ENCODE data around the gene DIRAS1.

Gene DIRAS1

GRCh38 chr19:2733930-2734588 is 12.9 kb upstream of the DIRAS1 start:
- TF ChIP-seq, protein P1, sequence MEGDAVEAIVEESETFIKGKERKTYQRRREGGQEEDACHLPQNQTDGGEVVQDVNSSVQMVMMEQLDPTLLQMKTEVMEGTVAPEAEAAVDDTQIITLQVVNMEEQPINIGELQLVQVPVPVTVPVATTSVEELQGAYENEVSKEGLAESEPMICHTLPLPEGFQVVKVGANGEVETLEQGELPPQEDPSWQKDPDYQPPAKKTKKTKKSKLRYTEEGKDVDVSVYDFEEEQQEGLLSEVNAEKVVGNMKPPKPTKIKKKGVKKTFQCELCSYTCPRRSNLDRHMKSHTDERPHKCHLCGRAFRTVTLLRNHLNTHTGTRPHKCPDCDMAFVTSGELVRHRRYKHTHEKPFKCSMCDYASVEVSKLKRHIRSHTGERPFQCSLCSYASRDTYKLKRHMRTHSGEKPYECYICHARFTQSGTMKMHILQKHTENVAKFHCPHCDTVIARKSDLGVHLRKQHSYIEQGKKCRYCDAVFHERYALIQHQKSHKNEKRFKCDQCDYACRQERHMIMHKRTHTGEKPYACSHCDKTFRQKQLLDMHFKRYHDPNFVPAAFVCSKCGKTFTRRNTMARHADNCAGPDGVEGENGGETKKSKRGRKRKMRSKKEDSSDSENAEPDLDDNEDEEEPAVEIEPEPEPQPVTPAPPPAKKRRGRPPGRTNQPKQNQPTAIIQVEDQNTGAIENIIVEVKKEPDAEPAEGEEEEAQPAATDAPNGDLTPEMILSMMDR (IDR thresholded peaks at IDR 0.05; ENCODE audit: insufficient read depth, low read depth, low read length, missing control alignments): no peak

GRCh38 chr19:2732883-2733282 is 11.7 kb upstream of the DIRAS1 start:
- no peak for DNase-seq (ENCODE audit: low read depth)
- no peak overlapping the region for H3K4me3 ChIP-seq (ENCODE audit: low read length)
- TF ChIP-seq, protein P1 (IDR thresholded peaks at IDR 0.05; ENCODE audit: insufficient read depth, low read depth, low read length, missing control alignments): no peak

More at GRCh38 chr19:2733930-2734588, 12.9 kb upstream of the DIRAS1 start:
- DNase-seq (ENCODE audit: low read depth): peak; percentile 82
- no peak overlapping the region for H3K4me3 ChIP-seq (ENCODE audit: low read length)

GRCh38 chr19:2732157-2732725 is 11.1 kb upstream of the DIRAS1 start:
- H3K4me3 ChIP-seq (ENCODE audit: low read length): no peak overlapping the region
- TF ChIP-seq, protein P1 (IDR thresholded peaks at IDR 0.05; ENCODE audit: insufficient read depth, low read depth, low read length, missing control alignments): no peak
- DNase-seq (ENCODE audit: low read depth): no peak

DNA sequence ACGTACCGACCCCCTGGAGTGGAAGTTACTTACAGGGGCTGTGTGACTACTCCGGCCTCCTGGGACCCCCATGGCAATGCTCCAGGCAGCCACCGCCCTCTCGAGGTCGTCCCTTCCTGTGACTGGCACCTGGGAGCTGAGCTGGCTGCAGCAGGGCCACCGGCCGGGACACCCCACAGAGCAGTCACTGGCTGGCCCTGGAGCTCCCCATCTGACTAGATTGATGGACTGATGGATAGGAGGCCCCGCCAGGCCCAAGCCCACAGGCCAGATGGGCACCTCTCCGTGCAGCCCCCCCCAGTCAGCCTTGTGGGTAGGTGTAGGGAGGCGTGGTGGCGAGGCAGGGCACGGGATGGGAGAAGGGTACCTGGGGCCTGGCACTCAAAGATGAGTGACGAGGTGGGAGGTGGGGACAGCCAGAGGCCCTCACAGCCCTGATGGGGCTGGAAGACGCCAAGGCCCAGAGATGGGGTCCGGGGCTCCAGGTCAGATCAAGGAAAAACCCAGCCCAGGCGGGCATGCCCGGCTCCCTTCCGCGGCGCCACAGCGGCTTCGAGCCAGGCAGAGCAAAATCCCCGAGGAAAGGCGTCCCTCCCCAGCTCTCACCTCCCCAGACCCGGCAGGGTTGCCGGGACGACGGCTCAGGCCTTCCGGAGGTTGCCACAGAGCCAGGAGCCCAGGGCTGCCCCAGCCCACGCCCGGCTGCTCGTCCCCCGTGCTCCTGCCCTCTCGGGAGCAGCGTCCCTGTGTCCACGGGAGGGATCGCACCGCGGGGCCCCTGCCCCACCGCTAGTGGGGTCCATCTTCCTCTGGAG is 10.2 kb upstream of the DIRAS1 start:
- DNase-seq (ENCODE audit: low read depth): no peak
- no peak overlapping the region for H3K4me3 ChIP-seq (ENCODE audit: low read length)
- TF ChIP-seq, protein P1 (IDR thresholded peaks at IDR 0.05; ENCODE audit: insufficient read depth, low read depth, low read length, missing control alignments): no peak

- TF ChIP-seq, protein P1 (IDR thresholded peaks at IDR 0.05; ENCODE audit: insufficient read depth, low read depth, low read length, missing control alignments): no peak
- no peak overlapping the region for H3K4me3 ChIP-seq (ENCODE audit: low read length)
- DNase-seq (ENCODE audit: low read depth): no peak
These were observed 9.0 kb upstream of the DIRAS1 start for GRCh38 chr19:2729943-2730818.

- no peak overlapping the region for H3K4me3 ChIP-seq (ENCODE audit: low read length)
- TF ChIP-seq, protein P1 (IDR thresholded peaks at IDR 0.05; ENCODE audit: insufficient read depth, low read depth, low read length, missing control alignments): no peak
- DNase-seq (ENCODE audit: low read depth): no peak
These were observed 7.7 kb upstream of the DIRAS1 start for GRCh38 chr19:2728783-2729387.

Data from epithelial cell of esophagus (primary cell).